SH-SY5Y (cell line): Measurements from ENCODE around the gene PARP12.

ENCODE experiments used
- GATA2 ChIP-seq: IDR thresholded peaks from 2 replicates; pipeline ENCODE4 v1.6.1; 2011; ENCODE audit warnings: mild to moderate bottlenecking, low read depth, low read length
- GATA3 ChIP-seq: IDR thresholded peaks from 2 replicates; pipeline ENCODE4 v1.6.1; 2011; ENCODE audit warnings: low read depth, mild to moderate bottlenecking, low read length, moderate library complexity

The PARP12 gene

GRCh38 chr7:140068033-140068432 is 5.3 kb upstream of the PARP12 start:
- TF ChIP-seq GATA2, result no peak
- no peak for TF ChIP-seq GATA3

- TF ChIP-seq GATA3, result no peak
- TF ChIP-seq GATA2, result no peak
Observed at GRCh38 chr7:140067052-140067451, 4.3 kb upstream of the PARP12 start.

- TF ChIP-seq GATA2 (no peak), GATA3 (no peak)
Observed at GRCh38 chr7:140062118-140062527, 628 bp downstream of the PARP12 start.

- TF ChIP-seq GATA3 (no peak), GATA2 (no peak)
Observed at GRCh38 chr7:140061607-140061930, 1.2 kb downstream of the PARP12 start.

GRCh38 chr7:140060788-140061606 is 1.8 kb downstream of the PARP12 start:
- TF ChIP-seq GATA3 (no peak), GATA2 (no peak)

GRCh38 chr7:140060243-140060630 is 2.5 kb downstream of the PARP12 start:
- no peak for TF ChIP-seq GATA2
- no peak for TF ChIP-seq GATA3

- TF ChIP-seq GATA2 (peak; percentile 71), GATA3 (no peak)
Observed at GRCh38 chr7:140059273-140060242, 3.2 kb downstream of the PARP12 start.

GRCh38 chr7:140058517-140058916 is 4.2 kb downstream of the PARP12 start:
- TF ChIP-seq GATA3 (no peak), GATA2 (no peak; the same call in 1 of the 2 replicates)

- no peak for TF ChIP-seq GATA2
- TF ChIP-seq GATA3, result no peak
Observed at GRCh38 chr7:140057143-140057535, 5.6 kb downstream of the PARP12 start.

- TF ChIP-seq GATA3 (no peak), GATA2 (no peak)
Observed at GRCh38 chr7:140056431-140057142, 6.2 kb downstream of the PARP12 start.

- TF ChIP-seq GATA3 (no peak), GATA2 (no peak)
Observed at GRCh38 chr7:140055833-140056232, 6.9 kb downstream of the PARP12 start.

- TF ChIP-seq GATA3 (no peak), GATA2 (no peak)
Observed at GRCh38 chr7:140054751-140055150, 8.0 kb downstream of the PARP12 start.

GRCh38 chr7:140053812-140054539 is 8.8 kb downstream of the PARP12 start:
- no peak for TF ChIP-seq GATA3
- no peak for TF ChIP-seq GATA2
